HG03103 (cell line): ENCODE data around the gene KIF3A.

Experiments used
- ATAC-seq: cut with Tn5 transposase; IDR thresholded peaks from one replicate; pipeline ENCODE4 v1.9.1; 2021; ENCODE audit warnings: low read depth; ENCODE audit not compliant: unreplicated experiment

The KIF3A gene

GRCh38 chr5:132771503-132771998 is 34.2 kb upstream of the KIF3A start:
- ATAC-seq = no peak

GRCh38 chr5:132770476-132771159 is 33.3 kb upstream of the KIF3A start:
- no peak for ATAC-seq

- no peak for ATAC-seq
Observed at GRCh38 chr5:132768485-132768868, 31.1 kb upstream of the KIF3A start.

- ATAC-seq = no peak
Observed at GRCh38 chr5:132767150-132767549, 29.8 kb upstream of the KIF3A start.

- no peak for ATAC-seq
Observed at GRCh38 chr5:132766806-132767055, 29.4 kb upstream of the KIF3A start.

- ATAC-seq = no peak
Observed at GRCh38 chr5:132766020-132766805, 28.9 kb upstream of the KIF3A start.

- ATAC-seq = no peak
Observed at GRCh38 chr5:132765311-132766019, 28.1 kb upstream of the KIF3A start.

- ATAC-seq = no peak
Observed at GRCh38 chr5:132764671-132765238, 27.4 kb upstream of the KIF3A start.

- no peak for ATAC-seq
Observed at GRCh38 chr5:132764051-132764450, 26.7 kb upstream of the KIF3A start.

GRCh38 chr5:132763181-132764036 is 26.1 kb upstream of the KIF3A start:
- ATAC-seq = no peak

- ATAC-seq = no peak
Observed at GRCh38 chr5:132762246-132763000, 25.1 kb upstream of the KIF3A start.

- no peak for ATAC-seq
Observed at GRCh38 chr5:132761321-132762240, 24.2 kb upstream of the KIF3A start.

GRCh38 chr5:132760601-132761317 is 23.4 kb upstream of the KIF3A start:
- ATAC-seq = no peak

- ATAC-seq = no peak
Observed at GRCh38 chr5:132760049-132760420, 22.7 kb upstream of the KIF3A start.

GRCh38 chr5:132759114-132760048 is 22.0 kb upstream of the KIF3A start:
- no peak for ATAC-seq

GRCh38 chr5:132758451-132758850 is 21.1 kb upstream of the KIF3A start:
- no peak for ATAC-seq

- no peak for ATAC-seq
Observed at GRCh38 chr5:132756542-132756941, 19.2 kb upstream of the KIF3A start.
